ENCODE data around the gene SPRYD3.
A peak's percentile ranks its signal among the peaks of the same experiment; 100 is the strongest.

SPRYD3 gene

GRCh38 chr12:53100466-53101151 is 21.4 kb upstream of the SPRYD3 start:
- Histone ChIP-seq H3K4me3 (peak overlapping the region; percentile 42), H3K27ac (peak overlapping the region in 1 of 2 donors; percentile 59)
- no peak for TF ChIP-seq CTCF (IDR thresholded peaks at IDR 0.05)
- DNase-seq (ENCODE audit: low spot score): peak; percentile 64

GRCh38 chr12:53099071-53099882 is 20.1 kb upstream of the SPRYD3 start:
- DNase-seq (ENCODE audit: low spot score): peak; percentile 96
- Histone ChIP-seq H3K4me3 (peak overlapping the region; percentile 88), H3K27ac (peak overlapping the region; percentile 93 to 99)
- TF ChIP-seq CTCF (IDR thresholded peaks at IDR 0.05): peak; percentile 98

GRCh38 chr12:53098354-53098981 is 19.3 kb upstream of the SPRYD3 start:
- TF ChIP-seq CTCF (IDR thresholded peaks at IDR 0.05): no peak
- Histone ChIP-seq H3K4me3 (peak overlapping the region; percentile 88), H3K27ac (peak overlapping the region; percentile 93 to 99)
- peak; percentile 89 for DNase-seq (ENCODE audit: low spot score)

DNA sequence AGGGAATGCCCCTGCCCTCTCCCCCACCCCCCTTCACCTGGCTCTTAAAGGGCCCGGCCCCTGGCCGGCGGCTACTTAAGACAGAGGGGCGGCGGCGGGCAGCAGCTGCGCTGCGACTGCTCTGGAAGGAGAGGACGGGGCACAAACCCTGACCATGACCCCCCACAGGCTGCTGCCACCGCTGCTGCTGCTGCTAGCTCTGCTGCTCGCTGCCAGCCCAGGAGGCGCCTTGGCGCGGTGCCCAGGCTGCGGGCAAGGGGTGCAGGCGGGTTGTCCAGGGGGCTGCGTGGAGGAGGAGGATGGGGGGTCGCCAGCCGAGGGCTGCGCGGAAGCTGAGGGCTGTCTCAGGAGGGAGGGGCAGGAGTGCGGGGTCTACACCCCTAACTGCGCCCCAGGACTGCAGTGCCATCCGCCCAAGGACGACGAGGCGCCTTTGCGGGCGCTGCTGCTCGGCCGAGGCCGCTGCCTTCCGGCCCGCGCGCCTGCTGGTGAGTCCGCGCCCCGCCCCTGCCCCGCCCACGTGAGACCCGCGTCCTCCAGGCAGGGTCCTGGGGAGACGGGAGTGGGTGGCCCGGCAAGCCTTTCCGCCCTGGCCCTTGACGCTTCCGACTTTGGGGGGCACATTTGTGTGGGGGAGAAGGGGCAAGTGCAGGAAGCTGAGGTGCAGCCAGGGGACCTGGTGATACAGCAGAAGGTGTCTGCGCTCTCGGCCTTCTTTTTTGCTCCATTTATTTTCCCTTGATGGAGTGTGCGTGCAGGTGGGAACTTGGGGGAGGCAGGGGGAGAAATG is 18.6 kb upstream of the SPRYD3 start, which contains the start of gene IGFBP6:
TSS of gene IGFBP6 (plus strand) at position 104 of the 790 bp plus-strand sequence. CDS start at position 155, 51 bp downstream.
- no peak for DNase-seq (ENCODE audit: low spot score)
- peak within 1 kb of the TSS; percentile 88 for H3K4me3 ChIP-seq
- TF ChIP-seq CTCF (IDR thresholded peaks at IDR 0.05): no peak
- H3K27ac ChIP-seq: peak within 1 kb of the TSS; percentile 93 to 99

- TF ChIP-seq CTCF (IDR thresholded peaks at IDR 0.05): no peak
- Histone ChIP-seq H3K27ac (peak overlapping the region; percentile 93 to 99), H3K4me3 (peak overlapping the region; percentile 88)
- no peak for DNase-seq (ENCODE audit: low spot score)
These were observed 18.0 kb upstream of the SPRYD3 start for GRCh38 chr12:53097207-53097563.

GRCh38 chr12:53096759-53097158 is 17.6 kb upstream of the SPRYD3 start:
- no peak for TF ChIP-seq CTCF (IDR thresholded peaks at IDR 0.05)
- H3K27ac ChIP-seq: peak overlapping the region; percentile 93 to 99
- H3K4me3 ChIP-seq: peak overlapping the region; percentile 88
- DNase-seq (ENCODE audit: low spot score): no peak

Data from coronary artery (tissue), 2 donors.